ENCODE measurements around the gene GRM1.
"Not testable (repeated sequence)": the region's sequence is repeated elsewhere in the genome, so short reads cannot be mapped to it uniquely, and the experiment has no call there.

GRM1 gene

DNA sequence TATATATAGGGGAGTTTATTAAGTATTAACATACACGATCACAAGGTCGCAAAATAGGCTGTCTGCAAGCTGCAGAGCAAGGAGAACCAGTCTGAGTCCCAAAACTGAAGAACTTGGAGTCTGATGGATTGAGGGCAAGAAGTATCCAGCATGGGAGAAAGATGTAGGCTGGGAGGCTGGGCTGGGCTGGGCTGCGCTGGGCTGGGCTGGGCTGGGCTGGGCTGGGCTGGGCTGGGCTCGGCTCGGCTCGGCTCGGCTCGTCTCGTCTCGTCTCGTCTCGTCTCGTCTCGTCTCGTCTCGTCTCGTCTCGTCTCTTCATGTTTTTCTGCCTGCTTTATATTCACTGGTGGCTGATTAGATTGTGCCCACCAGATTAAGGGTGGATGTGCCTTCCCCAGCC, 238.6 kb downstream of the GRM1 start:
- H3K4me1 ChIP-seq (ENCODE audit: control insufficient read depth, insufficient read depth, low read length), result peaks cover 6% of the 10 kb centered on the region
- no peak overlapping the region for H3K27ac ChIP-seq (ENCODE audit: low read depth, low read length)
- no peaks in the 10 kb centered on the region for H3K36me3 ChIP-seq (ENCODE audit: control insufficient read depth, insufficient read depth, low read length)
- no peak overlapping the region for H3K9ac ChIP-seq (ENCODE audit: low read length)
- H3K9me3 ChIP-seq (ENCODE audit: control insufficient read depth, insufficient read depth, low read depth, low read length), result 0 out of 2 replicates have a peak, but pooled peaks cover 5% of the 10 kb centered on the region
- no peaks in the 10 kb centered on the region for H3K27me3 ChIP-seq (ENCODE audit: control insufficient read depth, insufficient read depth, low read length)
- no peak overlapping the region for H3K4me3 ChIP-seq (ENCODE audit: low read depth, low read length)

DNA sequence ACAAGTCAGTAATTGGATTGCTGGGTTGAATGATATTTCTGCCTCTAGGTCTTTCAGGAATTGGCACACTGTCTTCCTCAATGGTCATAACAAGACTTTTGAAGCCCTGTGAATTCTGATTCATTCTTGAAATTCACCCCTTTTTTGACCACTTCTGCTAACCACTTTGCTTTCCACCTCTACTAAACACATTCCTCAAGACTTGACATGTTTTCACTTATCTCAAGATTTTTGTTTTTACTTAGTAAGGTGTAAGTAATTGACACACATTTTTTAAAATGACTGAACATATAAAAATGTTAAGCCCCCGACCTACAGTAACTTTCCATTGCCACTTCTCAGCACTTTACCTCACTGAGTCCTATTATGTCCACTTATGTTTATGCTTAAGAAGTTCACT, 239.1 kb downstream of the GRM1 start:
- Histone ChIP-seq H3K4me1 (ENCODE audit: control insufficient read depth, insufficient read depth, low read length) (peaks cover 6% of the 10 kb centered on the region), H3K4me3 (ENCODE audit: low read depth, low read length) (no peak overlapping the region), H3K27me3 (ENCODE audit: control insufficient read depth, insufficient read depth, low read length) (no peaks in the 10 kb centered on the region), H3K27ac (ENCODE audit: low read depth, low read length) (no peak overlapping the region), H3K36me3 (ENCODE audit: control insufficient read depth, insufficient read depth, low read length) (no peaks in the 10 kb centered on the region), H3K9me3 (ENCODE audit: control insufficient read depth, insufficient read depth, low read depth, low read length) (0 out of 2 replicates have a peak, but pooled peaks cover 5% of the 10 kb centered on the region), H3K9ac (ENCODE audit: low read length) (no peak overlapping the region)

DNA sequence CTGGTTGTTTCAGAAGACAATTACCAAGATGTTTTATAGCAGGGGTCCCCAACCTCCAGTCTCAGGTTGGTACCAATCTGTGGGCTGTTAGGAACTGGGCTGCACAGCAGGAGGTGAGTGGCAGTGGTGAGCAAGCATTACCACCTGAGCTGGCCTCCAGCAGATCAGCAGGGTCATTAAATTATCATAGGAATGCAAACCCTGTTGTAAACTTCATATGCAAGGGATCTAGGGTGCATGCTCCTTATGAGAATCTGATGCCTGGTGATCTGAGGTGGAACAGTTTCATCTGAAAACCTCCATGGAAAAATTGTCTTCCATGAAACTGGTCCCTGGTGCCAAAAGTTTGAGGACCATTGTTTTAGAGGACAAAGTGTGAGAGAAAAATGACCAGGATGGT, 240.6 kb downstream of the GRM1 start:
- Histone ChIP-seq H3K4me3 (ENCODE audit: low read depth, low read length) (no peak overlapping the region), H3K27ac (ENCODE audit: low read depth, low read length) (no peak overlapping the region), H3K4me1 (ENCODE audit: control insufficient read depth, insufficient read depth, low read length) (peaks cover 6% of the 10 kb centered on the region), H3K9me3 (ENCODE audit: control insufficient read depth, insufficient read depth, low read depth, low read length) (0 out of 2 replicates have a peak, but pooled peaks cover 5% of the 10 kb centered on the region), H3K27me3 (ENCODE audit: control insufficient read depth, insufficient read depth, low read length) (no peaks in the 10 kb centered on the region), H3K9ac (ENCODE audit: low read length) (no peak overlapping the region), H3K36me3 (ENCODE audit: control insufficient read depth, insufficient read depth, low read length) (no peaks in the 10 kb centered on the region)

DNA sequence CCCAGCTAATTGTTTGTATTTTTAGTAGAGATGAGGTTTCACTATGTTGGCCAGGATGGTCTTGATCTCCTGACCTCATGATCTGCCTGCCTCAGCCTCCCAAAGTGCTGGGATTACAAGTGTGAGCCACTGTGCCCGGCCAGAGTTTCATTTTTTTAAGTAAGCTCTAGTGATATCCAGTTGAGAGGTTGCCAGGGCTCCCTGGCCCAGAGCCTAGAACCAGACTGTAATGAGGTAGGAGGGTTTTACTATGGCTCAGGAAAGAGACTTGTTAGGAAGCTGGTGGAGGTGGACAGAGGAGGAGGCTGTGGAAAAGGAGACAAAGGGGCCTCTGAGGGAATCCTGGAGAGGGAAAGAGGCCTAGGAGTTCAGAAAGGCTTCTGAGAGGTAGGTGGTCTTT, 242.3 kb downstream of the GRM1 start:
- H3K27me3 ChIP-seq (ENCODE audit: control insufficient read depth, insufficient read depth, low read length); H3K9me3 ChIP-seq (ENCODE audit: control insufficient read depth, insufficient read depth, low read depth, low read length); H3K4me3 ChIP-seq (ENCODE audit: low read depth, low read length); H3K4me1 ChIP-seq (ENCODE audit: control insufficient read depth, insufficient read depth, low read length); H3K27ac ChIP-seq (ENCODE audit: low read depth, low read length); H3K9ac ChIP-seq (ENCODE audit: low read length); H3K36me3 ChIP-seq (ENCODE audit: control insufficient read depth, insufficient read depth, low read length): not testable (repeated sequence)

DNA sequence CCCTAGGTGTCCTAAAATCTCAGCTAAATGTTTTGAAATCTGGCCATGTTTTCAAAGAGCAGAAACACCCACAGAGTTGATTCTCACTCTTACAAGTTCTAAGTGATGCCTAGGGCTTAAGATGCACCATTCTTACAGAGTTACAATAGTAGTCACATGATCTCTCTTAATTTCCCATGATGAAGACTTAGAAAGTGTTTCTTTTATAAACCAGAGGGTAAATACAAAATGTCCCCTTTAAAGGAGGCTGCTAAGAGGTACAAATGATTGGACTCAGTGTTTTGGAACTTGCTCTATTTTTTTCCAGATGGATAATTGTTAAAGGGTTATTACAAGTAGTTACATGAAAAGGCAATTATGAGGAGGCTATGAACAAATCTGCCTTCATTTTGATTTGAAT, 244.6 kb downstream of the GRM1 start:
- H3K9ac ChIP-seq (ENCODE audit: low read length), result no peak overlapping the region
- no peak overlapping the region for H3K4me3 ChIP-seq (ENCODE audit: low read depth, low read length)
- no peaks in the 10 kb centered on the region for H3K9me3 ChIP-seq (ENCODE audit: control insufficient read depth, insufficient read depth, low read depth, low read length)
- H3K36me3 ChIP-seq (ENCODE audit: control insufficient read depth, insufficient read depth, low read length), result no peaks in the 10 kb centered on the region
- H3K27me3 ChIP-seq (ENCODE audit: control insufficient read depth, insufficient read depth, low read length), result no peaks in the 10 kb centered on the region
- H3K27ac ChIP-seq (ENCODE audit: low read depth, low read length), result no peak overlapping the region
- peaks cover 6% of the 10 kb centered on the region for H3K4me1 ChIP-seq (ENCODE audit: control insufficient read depth, insufficient read depth, low read length)

DNA sequence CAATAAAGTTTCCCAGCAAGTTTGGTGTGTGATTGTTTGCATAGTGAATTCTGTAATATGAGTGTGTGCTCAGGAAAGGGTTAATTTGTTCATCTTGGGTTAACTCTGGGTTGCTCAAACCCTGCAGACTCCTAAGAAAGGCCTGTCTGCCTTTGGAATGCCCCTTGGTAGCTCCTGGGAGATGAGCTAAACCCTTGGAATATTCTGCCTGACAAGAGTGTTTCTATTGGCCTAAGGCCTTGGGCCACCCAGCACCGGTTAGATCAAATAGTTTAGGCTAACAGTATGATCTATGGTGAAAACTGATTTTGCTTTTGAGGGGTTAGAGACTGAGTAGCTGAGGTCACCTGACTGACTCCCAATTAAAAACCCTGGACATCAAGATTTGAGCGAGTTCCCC, 248.3 kb downstream of the GRM1 start:
- H3K4me1 ChIP-seq (ENCODE audit: control insufficient read depth, insufficient read depth, low read length), result no peaks in the 10 kb centered on the region
- H3K4me3 ChIP-seq (ENCODE audit: low read depth, low read length), result no peak overlapping the region
- H3K27ac ChIP-seq (ENCODE audit: low read depth, low read length), result no peak overlapping the region
- H3K27me3 ChIP-seq (ENCODE audit: control insufficient read depth, insufficient read depth, low read length), result no peaks in the 10 kb centered on the region
- no peak overlapping the region for H3K9ac ChIP-seq (ENCODE audit: low read length)
- H3K36me3 ChIP-seq (ENCODE audit: control insufficient read depth, insufficient read depth, low read length), result no peaks in the 10 kb centered on the region
- no peaks in the 10 kb centered on the region for H3K9me3 ChIP-seq (ENCODE audit: control insufficient read depth, insufficient read depth, low read depth, low read length)

DNA sequence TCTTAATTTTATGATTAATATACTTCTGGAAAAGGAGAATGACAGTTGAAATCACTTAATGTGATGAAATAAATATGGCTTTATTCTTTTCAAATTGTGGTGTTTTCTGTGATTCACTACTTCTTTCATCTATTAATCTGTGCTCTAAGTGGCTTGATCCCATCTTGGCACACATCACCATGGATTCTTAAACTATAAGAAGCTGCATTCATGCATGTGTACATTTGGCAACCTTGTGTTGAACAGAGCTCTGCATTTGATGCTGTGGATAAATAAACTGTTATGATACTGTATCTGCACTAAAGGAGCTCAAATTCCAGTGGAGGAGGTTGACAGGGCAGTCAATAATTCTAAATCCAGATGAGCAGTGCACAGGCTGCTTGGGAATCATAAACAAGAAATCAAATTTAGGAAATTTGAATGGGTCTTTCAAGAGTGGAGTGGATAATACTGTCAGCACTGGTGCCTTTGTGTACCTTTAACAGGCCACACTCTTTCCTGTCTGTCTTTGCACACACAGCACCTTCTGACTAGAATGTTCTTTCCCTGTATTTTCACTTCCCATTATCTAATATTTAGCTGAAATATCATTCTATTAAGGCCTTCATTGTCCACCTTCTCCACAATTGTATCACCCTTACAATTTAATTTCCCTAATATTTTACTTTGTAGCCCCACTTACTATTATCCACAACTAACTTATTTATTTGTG, 252.9 kb downstream of the GRM1 start:
- H3K4me3 ChIP-seq (ENCODE audit: low read depth, low read length), result no peak overlapping the region
- no peaks in the 10 kb centered on the region for H3K36me3 ChIP-seq (ENCODE audit: control insufficient read depth, insufficient read depth, low read length)
- no peak overlapping the region for H3K9ac ChIP-seq (ENCODE audit: low read length)
- no peaks in the 10 kb centered on the region for H3K4me1 ChIP-seq (ENCODE audit: control insufficient read depth, insufficient read depth, low read length)
- H3K9me3 ChIP-seq (ENCODE audit: control insufficient read depth, insufficient read depth, low read depth, low read length), result no peaks in the 10 kb centered on the region
- no peak overlapping the region for H3K27ac ChIP-seq (ENCODE audit: low read depth, low read length)
- no peaks in the 10 kb centered on the region for H3K27me3 ChIP-seq (ENCODE audit: control insufficient read depth, insufficient read depth, low read length)

DNA sequence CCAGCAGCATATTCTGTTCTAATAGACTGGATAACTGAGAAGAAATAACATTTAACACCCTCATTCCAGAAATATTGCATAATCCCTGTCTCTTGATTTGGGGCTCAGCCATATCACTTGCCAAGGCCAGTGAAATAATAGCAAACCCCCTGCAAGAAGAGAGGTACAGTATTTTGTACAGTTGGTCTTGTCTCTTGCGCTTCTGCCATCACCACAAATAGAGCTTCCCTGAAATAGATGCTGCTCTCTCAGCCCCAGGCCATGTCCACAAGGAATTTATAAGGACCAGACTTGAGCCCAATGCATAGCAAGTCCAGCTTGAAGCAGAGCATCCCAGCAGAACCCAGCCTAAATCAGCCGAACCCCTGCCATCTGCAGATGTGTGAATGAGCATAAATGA, 254.0 kb downstream of the GRM1 start:
- H3K27me3 ChIP-seq (ENCODE audit: control insufficient read depth, insufficient read depth, low read length), result no peaks in the 10 kb centered on the region
- H3K9me3 ChIP-seq (ENCODE audit: control insufficient read depth, insufficient read depth, low read depth, low read length), result no peaks in the 10 kb centered on the region
- H3K27ac ChIP-seq (ENCODE audit: low read depth, low read length), result no peak overlapping the region
- no peaks in the 10 kb centered on the region for H3K4me1 ChIP-seq (ENCODE audit: control insufficient read depth, insufficient read depth, low read length)
- no peak overlapping the region for H3K9ac ChIP-seq (ENCODE audit: low read length)
- no peak overlapping the region for H3K4me3 ChIP-seq (ENCODE audit: low read depth, low read length)
- no peaks in the 10 kb centered on the region for H3K36me3 ChIP-seq (ENCODE audit: control insufficient read depth, insufficient read depth, low read length)

DNA sequence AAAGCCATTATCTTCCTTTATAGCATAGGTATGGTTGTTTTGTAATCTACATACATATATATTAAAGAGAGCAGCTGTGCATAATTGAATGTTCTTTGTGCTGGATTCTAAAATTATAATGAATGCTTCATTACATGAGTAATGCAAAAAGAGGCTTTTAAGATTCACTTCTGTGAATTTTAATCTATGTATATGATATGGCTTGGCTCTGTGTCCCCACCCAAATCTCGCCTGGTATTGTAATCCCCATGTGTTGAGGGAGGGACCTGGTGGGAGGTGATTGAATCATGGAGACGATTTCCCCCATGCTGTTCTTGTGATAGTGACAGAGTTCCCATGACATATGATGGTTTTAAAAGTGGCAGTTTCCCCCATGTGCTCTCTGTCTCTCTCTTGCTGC, 255.4 kb downstream of the GRM1 start:
- Histone ChIP-seq H3K36me3 (ENCODE audit: control insufficient read depth, insufficient read depth, low read length) (no peaks in the 10 kb centered on the region), H3K9ac (ENCODE audit: low read length) (no peak overlapping the region), H3K27ac (ENCODE audit: low read depth, low read length) (no peak overlapping the region), H3K9me3 (ENCODE audit: control insufficient read depth, insufficient read depth, low read depth, low read length) (no peaks in the 10 kb centered on the region), H3K4me3 (ENCODE audit: low read depth, low read length) (no peak overlapping the region), H3K4me1 (ENCODE audit: control insufficient read depth, insufficient read depth, low read length) (no peaks in the 10 kb centered on the region), H3K27me3 (ENCODE audit: control insufficient read depth, insufficient read depth, low read length) (no peaks in the 10 kb centered on the region)

DNA sequence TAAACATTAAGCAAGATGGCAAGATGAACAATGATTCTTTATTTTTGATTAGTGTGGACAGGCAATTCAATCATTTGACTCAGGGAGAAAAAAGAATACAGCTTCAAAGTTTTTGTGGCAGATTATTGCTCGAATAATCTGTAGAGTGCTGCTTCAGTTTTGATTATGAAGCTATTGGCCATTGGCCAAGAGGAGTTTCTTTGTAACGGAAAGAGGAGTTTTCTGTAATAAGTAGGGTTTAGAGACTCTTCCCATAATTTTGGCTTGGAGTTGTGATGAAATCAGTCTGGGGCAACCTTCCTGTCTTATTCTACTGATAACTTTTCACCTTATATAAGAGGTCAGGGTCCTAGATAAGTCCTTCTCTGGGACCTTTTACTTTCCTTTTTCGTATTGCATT, 258.1 kb downstream of the GRM1 start:
- H3K4me3 ChIP-seq (ENCODE audit: low read depth, low read length), result no peak overlapping the region
- no peaks in the 10 kb centered on the region for H3K36me3 ChIP-seq (ENCODE audit: control insufficient read depth, insufficient read depth, low read length)

DNA sequence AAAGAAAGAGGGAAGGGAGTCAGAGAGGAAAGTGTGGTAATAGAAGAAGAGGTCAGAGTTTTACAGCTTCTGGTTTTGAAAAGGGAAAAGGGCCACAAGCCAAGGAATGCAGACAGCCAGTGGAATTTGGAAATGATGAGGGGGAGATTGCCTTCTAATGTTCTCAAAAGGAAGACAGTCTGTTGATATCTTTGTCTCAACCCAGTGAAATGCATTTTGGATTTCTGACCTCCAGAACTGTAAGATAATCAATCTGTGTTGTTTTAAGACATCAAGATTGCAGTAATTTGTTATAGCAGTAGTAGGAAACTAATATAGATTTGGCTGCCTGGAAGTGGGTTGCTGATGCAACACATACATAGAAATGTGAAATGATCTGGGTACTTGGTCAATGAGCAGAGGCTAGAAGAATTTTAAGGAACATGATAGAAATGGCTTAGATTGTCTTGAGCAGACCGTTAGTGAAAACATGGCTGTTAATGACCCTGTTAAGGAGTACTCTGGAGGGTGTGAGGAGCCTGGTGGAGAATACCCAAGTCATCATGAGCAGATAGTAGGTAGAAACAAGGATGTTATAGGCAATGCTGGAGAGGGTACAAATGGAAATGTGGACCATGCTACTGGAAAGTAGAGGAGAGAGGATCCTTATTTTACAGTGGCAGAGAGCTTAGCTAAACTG, 259.0 kb downstream of the GRM1 start:
- Histone ChIP-seq H3K9ac (ENCODE audit: low read length) (no peak overlapping the region), H3K4me3 (ENCODE audit: low read depth, low read length) (no peak overlapping the region), H3K4me1 (ENCODE audit: control insufficient read depth, insufficient read depth, low read length) (no peaks in the 10 kb centered on the region), H3K27ac (ENCODE audit: low read depth, low read length) (no peak overlapping the region), H3K27me3 (ENCODE audit: control insufficient read depth, insufficient read depth, low read length) (no peaks in the 10 kb centered on the region), H3K36me3 (ENCODE audit: control insufficient read depth, insufficient read depth, low read length) (no peaks in the 10 kb centered on the region), H3K9me3 (ENCODE audit: control insufficient read depth, insufficient read depth, low read depth, low read length) (no peaks in the 10 kb centered on the region)

More for the DNA sequence above, 258.1 kb downstream of the GRM1 start:
- Histone ChIP-seq H3K27me3 (ENCODE audit: control insufficient read depth, insufficient read depth, low read length) (no peaks in the 10 kb centered on the region), H3K4me1 (ENCODE audit: control insufficient read depth, insufficient read depth, low read length) (no peaks in the 10 kb centered on the region), H3K9me3 (ENCODE audit: control insufficient read depth, insufficient read depth, low read depth, low read length) (no peaks in the 10 kb centered on the region), H3K9ac (ENCODE audit: low read length) (no peak overlapping the region), H3K27ac (ENCODE audit: low read depth, low read length) (no peak overlapping the region)
